NT2/D1 (cell line): ENCODE data around the gene KISS1.

Experiments
- YY1 ChIP-seq: IDR thresholded peaks from 2 replicates; pipeline ENCODE4 v1.6.1; 2011; ENCODE audit not compliant: insufficient read length, insufficient read depth
- ZNF274 ChIP-seq: IDR thresholded peaks from 2 replicates; pipeline ENCODE4 v1.6.1; 2011; ENCODE audit warnings: mild to moderate bottlenecking, low read depth, low read length

DNA sequence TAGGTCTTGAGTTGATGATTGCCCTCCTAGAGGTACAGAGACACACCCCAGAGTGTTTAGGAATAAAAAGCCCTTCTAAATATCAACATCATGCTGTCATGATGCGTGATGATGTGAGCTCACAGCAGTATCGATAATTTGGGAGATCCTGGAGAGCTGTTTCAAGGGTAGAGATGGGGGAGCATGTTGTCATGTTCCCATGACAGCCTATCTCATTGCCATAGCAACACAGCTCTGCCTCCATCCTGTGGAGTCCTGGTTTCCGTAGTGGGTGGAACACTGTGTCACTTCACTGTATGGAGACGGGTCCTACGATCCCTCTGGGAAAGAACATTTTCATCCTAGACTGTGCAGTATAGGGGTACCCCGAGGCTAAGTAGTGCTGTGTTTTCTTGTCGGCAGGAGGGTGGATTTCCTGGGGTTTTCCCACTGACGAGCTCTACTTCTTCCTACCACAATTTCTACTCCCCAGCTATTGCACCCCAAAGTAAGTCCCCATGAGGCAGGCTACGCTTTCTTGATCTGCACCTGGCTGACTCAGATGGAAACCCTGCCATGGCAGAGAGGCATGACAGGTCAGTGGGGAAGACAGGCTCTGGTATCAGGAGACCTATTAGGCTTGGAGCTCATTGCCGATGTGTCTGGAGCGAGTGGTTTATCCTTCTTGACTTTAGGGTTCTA is 7.2 kb downstream of the KISS1 start:
- TF ChIP-seq ZNF274 (no peak), YY1 (no peak)
